K562 (cell line): ENCODE results near the gene NDUFA7. TPM values are rescaled to one million over a fixed set of nuclear protein-coding genes. Genes with fewer than 3 reads are reported as not detected.
A peak's percentile ranks its signal among the peaks of the same experiment; 100 is the strongest.
"Not testable (repeated sequence)": the region's sequence is repeated elsewhere in the genome, so short reads cannot be mapped to it uniquely, and the experiment has no call there.

Experiments
- ATAC-seq: fragments of 200-7000 bp; cut with Tn5 transposase; 3 replicates; pipeline ENCODE4 v1.9.1; 2020; ENCODE audit warnings: moderate library complexity
- BruUV-seq: library from RNA; stranded (reverse); fragments of 400-500 nt; replicated peaks from 2 replicates; lab custom pipeline; 2021; lab: Mats Ljungman, UMichigan
- CTCF ChIA-PET: fragments of 300-600 bp; formaldehyde crosslinking; extraction: SDS; loops from one replicate; lab custom pipeline; 2021; ENCODE audit warnings: low intra/inter-chr PET ratio; lab: Yijun Ruan, JAX
- POLR2A ChIA-PET: fragments of 300-600, 350-650 bp; sonication (Branson Sonifier 250); formaldehyde crosslinking; extraction: SDS; loops from one replicate; lab custom pipeline; 2021; ENCODE audit warnings: antibody characterized with exemption, inconsistent platforms; lab: Yijun Ruan, JAX
- DNase-seq, 4 experiments: peaks; one replicate each; pipeline versions ENCODE4 v3.0.0 to v3.0.0-alpha.2; 2011 to 2018; ENCODE audit warnings: low spot score in 3 of 4, mixed read lengths in 3 of 4; ENCODE audit errors: extremely low read depth in 1 of 4
- FAIRE-seq: peaks from 2 replicates; lab custom pipeline; 2011; peaks lifted over from hg19 to GRCh38; lab: Jason Lieb, UNC
- H2AFZ ChIP-seq: 2 replicates; pipeline ENCODE4 v1.6.0; 2011; ENCODE audit warnings: low read depth, low read length, control low read depth, inconsistent platforms
- H3K27ac ChIP-seq: fragments of 200-600 bp; 3 replicates; pipeline ENCODE4 v1.8.0; 2011; ENCODE audit warnings: low read depth, mild to moderate bottlenecking, control low read depth, inconsistent platforms, low read length, moderate library complexity, mixed read lengths; ENCODE audit errors: extremely low read depth
- H3K27me3 ChIP-seq, 2 experiments: fragments of 300-600 bp in 1 of 2; 2 replicates in 1 of 2; 3 replicates in 1 of 2; pipeline versions ENCODE4 v1.6.0 to v1.8.0; 2011; ENCODE audit warnings: inconsistent platforms in 2 of 2, low read length in 2 of 2, mild to moderate bottlenecking in 1 of 2, mixed read lengths in 1 of 2, moderate library complexity in 1 of 2; ENCODE audit not compliant: control insufficient read depth in 2 of 2, insufficient read depth in 2 of 2
- H3K36me3 ChIP-seq: fragments of 300-600 bp; 3 replicates; pipeline ENCODE4 v1.8.0; 2011; ENCODE audit warnings: mild to moderate bottlenecking, low read length, inconsistent platforms; ENCODE audit not compliant: control insufficient read depth, insufficient read depth
- H3K4me1 ChIP-seq, 2 experiments: fragments of 200-600 bp in 1 of 2; replicated peaks in 1 of 2; 2 replicates in 1 of 2; 3 replicates in 1 of 2; pipeline versions ENCODE4 v1.5.1 to v1.8.0; 2011; ENCODE audit warnings: inconsistent platforms in 2 of 2, low read length in 2 of 2, mild to moderate bottlenecking in 1 of 2, mixed read lengths in 1 of 2, moderate library complexity in 1 of 2; ENCODE audit not compliant: control insufficient read depth in 2 of 2, insufficient read depth in 2 of 2
- H3K4me2 ChIP-seq: 2 replicates; pipeline ENCODE4 v1.6.1; 2011; ENCODE audit warnings: low read length, control low read depth, inconsistent platforms, mixed read lengths; ENCODE audit not compliant: insufficient read depth
- H3K4me3 ChIP-seq: fragments of 200-600 bp; sonication (generic), shearing (Covaris generic); 2 replicates; pipeline ENCODE4 v1.5.1; 2016; ENCODE audit warnings: control low read depth, inconsistent platforms
- H3K79me2 ChIP-seq: fragments of 200-600 bp; 3 replicates; pipeline ENCODE4 v1.8.0; 2011; ENCODE audit warnings: low read length, inconsistent platforms; ENCODE audit not compliant: control insufficient read depth, insufficient read depth
- H3K9ac ChIP-seq, 2 experiments: 2 replicates each; pipeline versions ENCODE4 v1.6.0 to v1.6.1; 2011; ENCODE audit warnings: low read depth in 2 of 2, low read length in 2 of 2, control low read depth in 1 of 2, inconsistent platforms in 1 of 2, mild to moderate bottlenecking in 1 of 2, mixed read lengths in 1 of 2; ENCODE audit not compliant: insufficient read depth in 1 of 2
- H3K9me1 ChIP-seq: one replicate; pipeline ENCODE4 v1.6.0; 2011; ENCODE audit warnings: inconsistent platforms, mild to moderate bottlenecking, low read length, moderate library complexity; ENCODE audit not compliant: control insufficient read depth, insufficient read depth
- H3K9me3 ChIP-seq: replicated peaks from 2 replicates; pipeline ENCODE4 v1.5.1; 2011; ENCODE audit warnings: low read depth, low read length, inconsistent platforms; ENCODE audit not compliant: control insufficient read depth, insufficient read depth
- H4K20me1 ChIP-seq: replicated peaks from 2 replicates; pipeline ENCODE4 v1.6.1; 2011; ENCODE audit warnings: low read length, inconsistent platforms, mixed read lengths; ENCODE audit not compliant: control insufficient read depth, insufficient read depth
- WGBS: fragments of 100-300 bp; shearing (Covaris generic); methylation state at CpG from one replicate; pipeline ENCODE4 v1.1.6; 2016; ENCODE audit warnings: low coverage, mixed read lengths; ENCODE audit not compliant: insufficient coverage; ENCODE audit errors: missing lambda C conversion rate; 5-methylcytosine and 5-hydroxymethylcytosine counted together
- in situ Hi-C: fragments of 300-500 bp; cut with MboI; formaldehyde crosslinking; loops from 4 replicates; pipeline ENCODE4 v1.15.0; 2018; ENCODE audit warnings: inconsistent platforms, mixed read lengths
- intact Hi-C: fragments of 100-400 bp; cut with micrococcal nuclease; formaldehyde crosslinking; loops from 2 replicates; pipeline ENCODE4 v1.14.2; 2022
- polyA plus RNA-seq, 8 experiments: library from polyadenylated mRNA; depleted of rRNA in 4 of 8; stranded (reverse) in 5 of 8; unstranded in 3 of 8; fragments of >200 nt; fragmentation: Nextera tagmentation in 2 of 8; fragmentation: Illumina TruSeq in 1 of 8; extraction: Ambion mirVana in 2 of 8; extraction: Trizol in 1 of 8; gene quantifications; 2 replicates each; pipeline versions ENCODE4 v1.2.1 to v1.2.3, GENCODE V29; 2011 to 2014; ENCODE audit warnings: inconsistent platforms in 1 of 8, missing spikeins in 1 of 8
- total RNA-seq, 7 experiments: library from RNA; depleted of rRNA in 6 of 7; stranded (reverse); fragments of >200 nt in 6 of 7; fragmentation: Illumina TruSeq in 2 of 7; extraction: Trizol in 2 of 7; gene quantifications; 2 replicates each; pipeline versions ENCODE4 v1.2.1 to v1.2.3, GENCODE V29; 2011 to 2021; ENCODE audit warnings: low replicate concordance in 1 of 7
- TF ChIP-seq, protein P1 (sequence below): IDR thresholded peaks from 2 replicates; pipeline ENCODE4 v1.6.1; 2016; ENCODE audit warnings: missing genetic modification characterization, missing compliant biosample characterization

NDUFA7 gene
- total and polyA plus RNA-seq, 9 of the 15 experiments (the other 6 are each of a cell fraction or from before 2014, with no cell fraction given), result 70.8 to 348 (median 142) TPM

DNA sequence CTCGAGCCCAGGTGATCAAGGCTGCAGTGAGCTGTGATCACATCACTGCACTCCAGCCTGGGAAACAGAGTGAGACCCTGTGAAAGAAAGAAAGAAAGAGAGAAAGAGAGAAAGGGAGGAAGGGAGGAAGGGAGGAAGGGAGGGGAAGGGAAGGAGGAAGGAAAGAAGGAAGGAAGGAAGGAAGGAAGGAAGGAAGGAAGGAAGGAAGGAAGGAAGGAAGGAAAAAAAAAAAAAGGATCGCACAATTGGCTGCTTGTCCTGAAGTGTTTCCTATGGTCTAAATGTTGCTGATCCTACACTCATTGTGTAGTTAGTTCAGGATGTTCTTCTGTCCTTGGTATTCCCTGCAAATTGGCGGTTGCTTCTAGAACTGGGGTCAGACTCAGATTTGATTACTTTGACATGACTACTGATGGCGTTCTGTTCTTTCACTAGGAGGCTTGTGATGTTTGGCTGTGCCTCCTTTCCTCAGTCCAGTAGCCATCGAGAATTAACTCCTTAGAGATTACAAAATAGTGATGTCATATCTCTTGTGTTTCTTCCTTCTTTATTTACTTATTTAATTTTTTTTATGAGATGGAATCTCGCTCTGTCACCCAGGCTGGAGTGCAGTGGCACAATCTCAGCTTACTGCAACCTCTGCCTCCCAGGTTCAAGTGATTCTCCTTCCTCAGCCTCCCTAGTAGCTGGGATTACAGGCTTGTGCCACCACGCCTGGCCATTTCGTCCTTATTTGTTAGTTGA, 28.6 kb upstream of the NDUFA7 start:
- DNase-seq, H3K4me1 ChIP-seq, H3K9me1 ChIP-seq, H3K27ac ChIP-seq, ATAC-seq, H3K9ac ChIP-seq, H3K36me3 ChIP-seq, in situ Hi-C loops, FAIRE-seq, H4K20me1 ChIP-seq, H3K4me3 ChIP-seq, H2AFZ ChIP-seq, H3K9me3 ChIP-seq, BruUV-seq, H3K79me2 ChIP-seq, H3K4me2 ChIP-seq: not testable (repeated sequence)
- POLR2A ChIA-PET, result interaction anchor here (1.1 kb wide), 1 partner anchor 74 kb away, joined by 4 read pairs; no protein-coding TSS in a partner anchor
- CTCF ChIA-PET, result interaction anchor here (0.7 kb wide), 1 partner anchor 163 kb away, joined by 3 read pairs; no protein-coding TSS in a partner anchor
- intact Hi-C loops, result loop anchor here (5.0 kb wide), 2 partner anchors 158 to 228 kb away; partner anchors contain the start of gene MYO1F
- WGBS, result 8% methylated on average over 8 of the region's 8 CpGs
- TF ChIP-seq, protein P1, sequence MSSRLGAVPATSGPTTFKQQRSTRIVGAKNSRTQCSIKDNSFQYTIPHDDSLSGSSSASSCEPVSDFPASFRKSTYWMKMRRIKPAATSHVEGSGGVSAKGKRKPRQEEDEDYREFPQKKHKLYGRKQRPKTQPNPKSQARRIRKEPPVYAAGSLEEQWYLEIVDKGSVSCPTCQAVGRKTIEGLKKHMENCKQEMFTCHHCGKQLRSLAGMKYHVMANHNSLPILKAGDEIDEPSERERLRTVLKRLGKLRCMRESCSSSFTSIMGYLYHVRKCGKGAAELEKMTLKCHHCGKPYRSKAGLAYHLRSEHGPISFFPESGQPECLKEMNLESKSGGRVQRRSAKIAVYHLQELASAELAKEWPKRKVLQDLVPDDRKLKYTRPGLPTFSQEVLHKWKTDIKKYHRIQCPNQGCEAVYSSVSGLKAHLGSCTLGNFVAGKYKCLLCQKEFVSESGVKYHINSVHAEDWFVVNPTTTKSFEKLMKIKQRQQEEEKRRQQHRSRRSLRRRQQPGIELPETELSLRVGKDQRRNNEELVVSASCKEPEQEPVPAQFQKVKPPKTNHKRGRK (tag), result peak; percentile 46; the same call in 1 of the 2 replicates
- H3K27me3 ChIP-seq, result peaks cover 2 to 11% of the 10 kb centered on the region in 2 experiments; a peak in 4 of 5 replicates
